ENCODE data around the gene GPR137B. TPM values are rescaled to one million over a fixed set of nuclear protein-coding genes. Genes with fewer than 3 reads are reported as not detected.

GPR137B gene
- total and polyA plus RNA-seq, 2 of the 4 experiments (the other 2 are of a cell fraction) = 4.5 to 12.3 TPM

GRCh38 chr1:236155399-236155767, 13.0 kb downstream of the GPR137B start:
- Histone ChIP-seq H3K23ac (ENCODE audit: low read depth, low read length) (no peak overlapping the region), H2AK9ac (replicated peaks; ENCODE audit: low read depth, low read length, poor library complexity) (no peak overlapping the region), H3K27ac (ENCODE audit: insufficient read depth, low read length) (no peak overlapping the region), H2BK15ac (ENCODE audit: low read depth, low read length) (no peak overlapping the region), H2BK20ac (ENCODE audit: low read depth, low read length) (no peak overlapping the region), H3K14ac (replicated peaks; ENCODE audit: low read depth, low read length) (no peak overlapping the region), H3K27me3 (ENCODE audit: control insufficient read depth, insufficient read depth, low read length) (no peaks in the 10 kb centered on the region), H2BK120ac (ENCODE audit: low read depth, low read length) (no peak overlapping the region), H3K36me3 (ENCODE audit: control insufficient read depth, insufficient read depth, low read length) (no peaks in the 10 kb centered on the region), H3K4me2 (ENCODE audit: low read depth, low read length) (no peak overlapping the region), H3K4me1 (ENCODE audit: control insufficient read depth, insufficient read depth, low read length) (no peaks in the 10 kb centered on the region), H3K4me3 (ENCODE audit: insufficient read depth, low read depth, low read length) (no peak overlapping the region), H3K56ac (ENCODE audit: extremely low read depth, insufficient read depth, low read length) (no peak overlapping the region), H3K4ac (ENCODE audit: low read depth, low read length) (no peak overlapping the region), H2AFZ (replicated peaks; ENCODE audit: low read length, poor library complexity) (no peak overlapping the region), H3K79me1 (ENCODE audit: low read depth in 1 of 2, low read length in 2 of 2) (no peaks in the 10 kb centered on the region; a peak in 1 of 4 replicates), H2BK5ac (ENCODE audit: low read depth, low read length, poor library complexity, severe bottlenecking) (no peak overlapping the region), H3K18ac (ENCODE audit: low read depth, low read length) (no peak overlapping the region), H2AK5ac (ENCODE audit: low read depth, low read length) (no peak overlapping the region), H4K91ac (ENCODE audit: insufficient read depth, low read depth, low read length) (no peak overlapping the region), H3K9me1 (ENCODE audit: insufficient read depth, low read length) (no peaks in the 10 kb centered on the region; the same call in 1 of the 2 replicates), H4K20me1 (ENCODE audit: insufficient read depth, low read length) (0 out of 2 replicates have a peak, but pooled peaks cover 2% of the 10 kb centered on the region), H4K5ac (ENCODE audit: low read depth, low read length) (no peak overlapping the region), H4K8ac (ENCODE audit: low read depth in 2 of 2, low read length in 2 of 2) (no peak overlapping the region), H3K9ac (ENCODE audit: low read depth, low read length) (no peak overlapping the region), H3K9me3 (ENCODE audit: control insufficient read depth, insufficient read depth, low read length) (no peaks in the 10 kb centered on the region)
- dilution Hi-C loops (cut with HindIII; ENCODE audit: low sequenced_read_pairs, unreplicated experiment) (no loop called here), intact Hi-C loops (cut with micrococcal nuclease) (no loop called here), in situ Hi-C loops (cut with MboI; ENCODE audit: low sequenced_read_pairs) (no loop called here)
- DNase-seq (no peak), ATAC-seq (ENCODE audit: low read depth) (no peak)
- CTCF ChIA-PET = no interaction called here
- TF ChIP-seq ELK1 (IDR thresholded peaks at IDR 0.05; ENCODE audit: borderline replicate concordance, low read depth, low read length) = no peak
- no peak for TF ChIP-seq MAZ (IDR thresholded peaks at IDR 0.05; ENCODE audit: borderline replicate concordance, low read depth, low read length)
- no peak for TF ChIP-seq MXI1 (IDR thresholded peaks at IDR 0.05; ENCODE audit: borderline replicate concordance, low read depth, low read length)
- TF ChIP-seq, protein P1, sequence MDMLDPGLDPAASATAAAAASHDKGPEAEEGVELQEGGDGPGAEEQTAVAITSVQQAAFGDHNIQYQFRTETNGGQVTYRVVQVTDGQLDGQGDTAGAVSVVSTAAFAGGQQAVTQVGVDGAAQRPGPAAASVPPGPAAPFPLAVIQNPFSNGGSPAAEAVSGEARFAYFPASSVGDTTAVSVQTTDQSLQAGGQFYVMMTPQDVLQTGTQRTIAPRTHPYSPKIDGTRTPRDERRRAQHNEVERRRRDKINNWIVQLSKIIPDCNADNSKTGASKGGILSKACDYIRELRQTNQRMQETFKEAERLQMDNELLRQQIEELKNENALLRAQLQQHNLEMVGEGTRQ (IDR thresholded peaks at IDR 0.05; ENCODE audit: low read depth, low read length) = no peak
- no peak for TF ChIP-seq RAD21 (IDR thresholded peaks at IDR 0.05; ENCODE audit: low read length)
- TF ChIP-seq SMC3 (IDR thresholded peaks at IDR 0.05; ENCODE audit: low read depth, low read length) = no peak
- TF ChIP-seq RFX5 (IDR thresholded peaks at IDR 0.05; ENCODE audit: low read depth, low read length) = no peak
- TF ChIP-seq CHD1 (IDR thresholded peaks at IDR 0.05; ENCODE audit: low read depth, low read length) = no peak
- no peak for TF ChIP-seq CTCF (conservative IDR thresholded peaks at IDR 0.05; ENCODE audit: low read depth, low read length)
- TF ChIP-seq RCOR1 (IDR thresholded peaks at IDR 0.05; ENCODE audit: insufficient replicate concordance, low read length) = no peak
- no peak for TF ChIP-seq BHLHE40 (IDR thresholded peaks at IDR 0.05; ENCODE audit: low read depth, low read length)
- no peak for TF ChIP-seq FOS (IDR thresholded peaks at IDR 0.05; ENCODE audit: low read depth, low read length)
- no peak for TF ChIP-seq POLR2A (IDR thresholded peaks at IDR 0.05; ENCODE audit: low read depth, low read length)
- POLR2A ChIA-PET (ENCODE audit: unreplicated experiment) = no interaction called here
- WGBS, 2 experiments (ENCODE audit: extremely low coverage in 2 of 2, insufficient read length in 1 of 2) = 73% methylated on average over 3 of the region's 11 CpGs; no CpG with 5 or more reads in 1 of the 2 experiments
- no TSS peak for BruUV-seq (replicated peaks)
